K562 (cell line): ENCODE data around the gene LBHD2. TPM values are rescaled to one million over a fixed set of nuclear protein-coding genes. Genes with fewer than 3 reads are reported as not detected.

Source experiments
- ATAC-seq: fragments of 200-7000 bp; cut with Tn5 transposase; 3 replicates; pipeline ENCODE4 v1.9.1; 2020; ENCODE audit warnings: moderate library complexity
- BruUV-seq: library from RNA; stranded (reverse); fragments of 400-500 nt; replicated peaks from 2 replicates; lab custom pipeline; 2021; lab: Mats Ljungman, UMichigan
- CTCF ChIA-PET: fragments of 300-600 bp; formaldehyde crosslinking; extraction: SDS; loops from one replicate; lab custom pipeline; 2021; ENCODE audit warnings: low intra/inter-chr PET ratio; lab: Yijun Ruan, JAX
- POLR2A ChIA-PET: fragments of 300-600, 350-650 bp; sonication (Branson Sonifier 250); formaldehyde crosslinking; extraction: SDS; loops from one replicate; lab custom pipeline; 2021; ENCODE audit warnings: antibody characterized with exemption, inconsistent platforms; lab: Yijun Ruan, JAX
- DNase-seq, 4 experiments: peaks; one replicate each; pipeline versions ENCODE4 v3.0.0 to v3.0.0-alpha.2; 2011 to 2018; ENCODE audit warnings: low spot score in 3 of 4, mixed read lengths in 3 of 4; ENCODE audit errors: extremely low read depth in 1 of 4
- FAIRE-seq: peaks from 2 replicates; lab custom pipeline; 2011; peaks lifted over from hg19 to GRCh38; lab: Jason Lieb, UNC
- H2AFZ ChIP-seq: 2 replicates; pipeline ENCODE4 v1.6.0; 2011; ENCODE audit warnings: low read depth, low read length, control low read depth, inconsistent platforms
- H3K27ac ChIP-seq: fragments of 200-600 bp; 3 replicates; pipeline ENCODE4 v1.8.0; 2011; ENCODE audit warnings: low read depth, mild to moderate bottlenecking, control low read depth, inconsistent platforms, low read length, moderate library complexity, mixed read lengths; ENCODE audit errors: extremely low read depth
- H3K27me3 ChIP-seq, 2 experiments: fragments of 300-600 bp in 1 of 2; 2 replicates in 1 of 2; 3 replicates in 1 of 2; pipeline versions ENCODE4 v1.6.0 to v1.8.0; 2011; ENCODE audit warnings: inconsistent platforms in 2 of 2, low read length in 2 of 2, mild to moderate bottlenecking in 1 of 2, mixed read lengths in 1 of 2, moderate library complexity in 1 of 2; ENCODE audit not compliant: control insufficient read depth in 2 of 2, insufficient read depth in 2 of 2
- H3K36me3 ChIP-seq: fragments of 300-600 bp; 3 replicates; pipeline ENCODE4 v1.8.0; 2011; ENCODE audit warnings: mild to moderate bottlenecking, low read length, inconsistent platforms; ENCODE audit not compliant: control insufficient read depth, insufficient read depth
- H3K4me1 ChIP-seq, 2 experiments: fragments of 200-600 bp in 1 of 2; replicated peaks in 1 of 2; 2 replicates in 1 of 2; 3 replicates in 1 of 2; pipeline versions ENCODE4 v1.5.1 to v1.8.0; 2011; ENCODE audit warnings: inconsistent platforms in 2 of 2, low read length in 2 of 2, mild to moderate bottlenecking in 1 of 2, mixed read lengths in 1 of 2, moderate library complexity in 1 of 2; ENCODE audit not compliant: control insufficient read depth in 2 of 2, insufficient read depth in 2 of 2
- H3K4me2 ChIP-seq: 2 replicates; pipeline ENCODE4 v1.6.1; 2011; ENCODE audit warnings: low read length, control low read depth, inconsistent platforms, mixed read lengths; ENCODE audit not compliant: insufficient read depth
- H3K4me3 ChIP-seq: fragments of 200-600 bp; sonication (generic), shearing (Covaris generic); 2 replicates; pipeline ENCODE4 v1.5.1; 2016; ENCODE audit warnings: control low read depth, inconsistent platforms
- H3K79me2 ChIP-seq: fragments of 200-600 bp; 3 replicates; pipeline ENCODE4 v1.8.0; 2011; ENCODE audit warnings: low read length, inconsistent platforms; ENCODE audit not compliant: control insufficient read depth, insufficient read depth
- H3K9ac ChIP-seq, 2 experiments: 2 replicates each; pipeline versions ENCODE4 v1.6.0 to v1.6.1; 2011; ENCODE audit warnings: low read depth in 2 of 2, low read length in 2 of 2, control low read depth in 1 of 2, inconsistent platforms in 1 of 2, mild to moderate bottlenecking in 1 of 2, mixed read lengths in 1 of 2; ENCODE audit not compliant: insufficient read depth in 1 of 2
- H3K9me1 ChIP-seq: one replicate; pipeline ENCODE4 v1.6.0; 2011; ENCODE audit warnings: inconsistent platforms, mild to moderate bottlenecking, low read length, moderate library complexity; ENCODE audit not compliant: control insufficient read depth, insufficient read depth
- H3K9me3 ChIP-seq: replicated peaks from 2 replicates; pipeline ENCODE4 v1.5.1; 2011; ENCODE audit warnings: low read depth, low read length, inconsistent platforms; ENCODE audit not compliant: control insufficient read depth, insufficient read depth
- H4K20me1 ChIP-seq: replicated peaks from 2 replicates; pipeline ENCODE4 v1.6.1; 2011; ENCODE audit warnings: low read length, inconsistent platforms, mixed read lengths; ENCODE audit not compliant: control insufficient read depth, insufficient read depth
- BHLHE40 ChIP-seq: IDR thresholded peaks from 2 replicates; pipeline ENCODE4 v1.6.1; 2011; ENCODE audit warnings: low read length, improper control_type of control experiment
- BRF2 ChIP-seq: IDR thresholded peaks from 3 replicates; pipeline ENCODE4 v1.6.1; 2011; ENCODE audit warnings: borderline replicate concordance, mild to moderate bottlenecking; ENCODE audit not compliant: insufficient read length, insufficient read depth
- PCBP1 ChIP-seq: fragments of 200-400 bp; formaldehyde crosslinking; IDR thresholded peaks from 2 replicates; pipeline ENCODE4 v1.6.1; 2018; ENCODE audit warnings: mild to moderate bottlenecking, low read depth, low read length; ENCODE audit not compliant: poor library complexity, severe bottlenecking
- WGBS: fragments of 100-300 bp; shearing (Covaris generic); methylation state at CpG from one replicate; pipeline ENCODE4 v1.1.6; 2016; ENCODE audit warnings: low coverage, mixed read lengths; ENCODE audit not compliant: insufficient coverage; ENCODE audit errors: missing lambda C conversion rate; 5-methylcytosine and 5-hydroxymethylcytosine counted together
- in situ Hi-C: fragments of 300-500 bp; cut with MboI; formaldehyde crosslinking; loops from 4 replicates; pipeline ENCODE4 v1.15.0; 2018; ENCODE audit warnings: inconsistent platforms, mixed read lengths
- intact Hi-C: fragments of 100-400 bp; cut with micrococcal nuclease; formaldehyde crosslinking; loops from 2 replicates; pipeline ENCODE4 v1.14.2; 2022
- polyA plus RNA-seq, 8 experiments: library from polyadenylated mRNA; depleted of rRNA in 4 of 8; stranded (reverse) in 5 of 8; unstranded in 3 of 8; fragments of >200 nt; fragmentation: Nextera tagmentation in 2 of 8; fragmentation: Illumina TruSeq in 1 of 8; extraction: Ambion mirVana in 2 of 8; extraction: Trizol in 1 of 8; gene quantifications; 2 replicates each; pipeline versions ENCODE4 v1.2.1 to v1.2.3, GENCODE V29; 2011 to 2014; ENCODE audit warnings: inconsistent platforms in 1 of 8, missing spikeins in 1 of 8
- total RNA-seq, 7 experiments: library from RNA; depleted of rRNA in 6 of 7; stranded (reverse); fragments of >200 nt in 6 of 7; fragmentation: Illumina TruSeq in 2 of 7; extraction: Trizol in 2 of 7; gene quantifications; 2 replicates each; pipeline versions ENCODE4 v1.2.1 to v1.2.3, GENCODE V29; 2011 to 2021; ENCODE audit warnings: low replicate concordance in 1 of 7

Gene LBHD2
- total and polyA plus RNA-seq, 9 of the 15 experiments (the other 6 are each of a cell fraction or from before 2014, with no cell fraction given), result not detected

GRCh38 chr14:103112400-103113243, 28.6 kb downstream of the LBHD2 start:
- no peak overlapping the region for H3K4me2 ChIP-seq
- WGBS, result 49% methylated on average over 4 of the region's 11 CpGs

More at GRCh38 chr14:103112400-103113243, 28.6 kb downstream of the LBHD2 start:
- in situ Hi-C loops (no loop called here), intact Hi-C loops (no loop called here)
- Histone ChIP-seq H4K20me1 (no peaks in the 10 kb centered on the region), H2AFZ (no peak overlapping the region), H3K9me3 (no peaks in the 10 kb centered on the region), H3K36me3 (no peaks in the 10 kb centered on the region), H3K9me1 (no peaks in the 10 kb centered on the region), H3K4me1 (peaks cover 56 to 88% of the 10 kb centered on the region in 2 experiments)
- ChIA-PET POLR2A (interaction anchor here (0.6 to 1.1 kb wide), 3 partner anchors 29 to 447 kb away, joined by 3 to 6 read pairs (median 4); no protein-coding TSS in a partner anchor), CTCF (no interaction called here)
- FAIRE-seq (peak; percentile 70), DNase-seq (peak in 1 of 4 experiments; percentile 51), ATAC-seq (peak; percentile 13; the same call in 2 of the 3 replicates)
- TF ChIP-seq BHLHE40 (peak; percentile 55), PCBP1 (no peak), BRF2 (no peak)
- TF ChIP-seq, all 486 proteins: peak for 1
- BruUV-seq, result no TSS peak
- Histone ChIP-seq H3K4me3 (no peak overlapping the region), H3K27me3 (no peaks in the 10 kb centered on the region), H3K79me2 (no peaks in the 10 kb centered on the region; the same call in 1 of the 3 replicates), H3K27ac (peak overlapping the region; percentile 41; the same call in 1 of the 3 replicates), H3K9ac (peak overlapping the region in 1 of 2 experiments; percentile 87; a peak in 3 of 4 replicates)
